Calu3 (cell line): ENCODE measurements around the gene OTOP2. TPM values are rescaled to one million over a fixed set of nuclear protein-coding genes. Genes with fewer than 3 reads are reported as not detected.

Experiments
- BruUV-seq: library from RNA; stranded (reverse); fragments of 400-500 nt; replicated peaks from 2 replicates; lab custom pipeline; 2021; lab: Mats Ljungman, UMichigan
- CTCF ChIA-PET: fragments of 300-600 bp; sonication (Branson Sonifier 250); formaldehyde crosslinking; loops from one replicate; lab custom pipeline; 2022; ENCODE audit warnings: antibody characterized with exemption; lab: Charles Lee
- DNase-seq: peaks from one replicate; pipeline ENCODE4 v3.0.0; 2022
- H3K27ac Mint-ChIP-seq: one replicate; pipeline ENCODE4 v1.8.0; 2022; ENCODE audit warnings: mixed read lengths; ENCODE audit not compliant: unreplicated experiment
- H3K27me3 Mint-ChIP-seq: one replicate; pipeline ENCODE4 v1.8.0; 2022; ENCODE audit warnings: mixed read lengths; ENCODE audit not compliant: unreplicated experiment
- H3K36me3 Mint-ChIP-seq: one replicate; pipeline ENCODE4 v1.8.0; 2022; ENCODE audit warnings: mild to moderate bottlenecking, moderate library complexity, mixed read lengths; ENCODE audit not compliant: insufficient read depth, unreplicated experiment
- H3K4me1 Mint-ChIP-seq: one replicate; pipeline ENCODE4 v1.8.0; 2022; ENCODE audit warnings: mild to moderate bottlenecking, low read depth, mixed read lengths; ENCODE audit not compliant: unreplicated experiment
- H3K4me3 Mint-ChIP-seq: one replicate; pipeline ENCODE4 v1.8.0; 2022; ENCODE audit warnings: mild to moderate bottlenecking, low read depth, moderate library complexity, mixed read lengths; ENCODE audit not compliant: unreplicated experiment
- H3K9me3 Mint-ChIP-seq: one replicate; pipeline ENCODE4 v1.8.0; 2022; ENCODE audit warnings: low read depth, mixed read lengths; ENCODE audit not compliant: unreplicated experiment
- intact Hi-C: fragments of 100-400 bp; cut with micrococcal nuclease; formaldehyde crosslinking; loops from one replicate; pipeline ENCODE4 v1.10.0; 2022; ENCODE audit not compliant: unreplicated experiment
- total RNA-seq: library from RNA; stranded (reverse); gene quantifications from 2 replicates; pipeline ENCODE4 v1.2.3, GENCODE V29; 2022
- TF ChIP-seq, protein P1 (sequence below): fragments of 200-600 bp; IDR thresholded peaks from one replicate; pipeline ENCODE4 v1.8.0; 2022; ENCODE audit warnings: antibody characterized with exemption; ENCODE audit not compliant: unreplicated experiment

The OTOP2 gene
- total RNA-seq, 1 experiment from 2014 or later: not detected

DNA sequence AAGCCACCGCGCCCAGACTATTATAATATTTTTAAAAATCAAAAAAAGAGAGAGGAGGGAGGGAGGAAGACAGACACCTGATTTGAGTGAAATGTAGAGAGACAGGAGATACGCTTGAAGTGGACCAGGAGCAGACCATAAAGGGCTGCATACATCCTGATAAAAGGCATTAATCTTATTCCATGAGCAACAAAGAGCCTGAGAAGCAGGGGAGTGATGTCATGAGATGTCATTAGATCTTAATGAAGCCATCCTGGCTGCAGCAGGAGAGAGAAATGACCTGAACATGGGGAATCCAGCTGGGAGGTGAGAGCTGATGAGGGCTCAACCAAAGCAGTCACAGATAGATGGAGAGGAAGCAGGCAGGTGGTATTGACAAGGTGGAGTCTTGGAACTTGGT is 53.7 kb downstream of the OTOP2 start:
- no peak for DNase-seq
- CTCF ChIA-PET: no interaction called here
- TF ChIP-seq, protein P1, sequence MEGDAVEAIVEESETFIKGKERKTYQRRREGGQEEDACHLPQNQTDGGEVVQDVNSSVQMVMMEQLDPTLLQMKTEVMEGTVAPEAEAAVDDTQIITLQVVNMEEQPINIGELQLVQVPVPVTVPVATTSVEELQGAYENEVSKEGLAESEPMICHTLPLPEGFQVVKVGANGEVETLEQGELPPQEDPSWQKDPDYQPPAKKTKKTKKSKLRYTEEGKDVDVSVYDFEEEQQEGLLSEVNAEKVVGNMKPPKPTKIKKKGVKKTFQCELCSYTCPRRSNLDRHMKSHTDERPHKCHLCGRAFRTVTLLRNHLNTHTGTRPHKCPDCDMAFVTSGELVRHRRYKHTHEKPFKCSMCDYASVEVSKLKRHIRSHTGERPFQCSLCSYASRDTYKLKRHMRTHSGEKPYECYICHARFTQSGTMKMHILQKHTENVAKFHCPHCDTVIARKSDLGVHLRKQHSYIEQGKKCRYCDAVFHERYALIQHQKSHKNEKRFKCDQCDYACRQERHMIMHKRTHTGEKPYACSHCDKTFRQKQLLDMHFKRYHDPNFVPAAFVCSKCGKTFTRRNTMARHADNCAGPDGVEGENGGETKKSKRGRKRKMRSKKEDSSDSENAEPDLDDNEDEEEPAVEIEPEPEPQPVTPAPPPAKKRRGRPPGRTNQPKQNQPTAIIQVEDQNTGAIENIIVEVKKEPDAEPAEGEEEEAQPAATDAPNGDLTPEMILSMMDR: no peak
- peaks cover 26% of the 10 kb centered on the region for H3K36me3 Mint-ChIP-seq
- no TSS peak for BruUV-seq
- no peaks in the 10 kb centered on the region for H3K9me3 Mint-ChIP-seq
- no peak overlapping the region for H3K27ac Mint-ChIP-seq
- intact Hi-C loops: no loop called here
- peaks cover 22% of the 10 kb centered on the region for H3K4me1 Mint-ChIP-seq
- H3K4me3 Mint-ChIP-seq: no peak overlapping the region
- H3K27me3 Mint-ChIP-seq: no peaks in the 10 kb centered on the region

DNA sequence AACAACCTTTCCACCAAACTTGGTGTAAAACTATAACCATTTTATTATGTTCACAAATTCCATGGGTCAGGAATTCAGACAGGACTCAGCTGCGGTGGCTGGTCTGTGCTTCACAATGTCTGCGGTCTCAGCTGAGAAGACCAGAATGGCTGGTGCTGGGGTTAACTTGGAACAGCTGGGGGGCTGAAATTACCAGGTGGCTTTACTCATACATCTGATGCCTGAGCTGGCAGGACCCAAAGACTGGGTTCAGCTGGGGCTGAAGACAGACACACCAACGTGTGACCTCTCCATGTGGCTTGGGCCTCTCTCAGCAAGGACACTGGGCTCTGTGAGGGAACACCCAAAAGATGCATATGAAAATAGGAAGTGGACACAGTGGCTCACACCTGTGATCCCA is 54.2 kb downstream of the OTOP2 start:
- Mint-ChIP-seq H3K4me3 (no peak overlapping the region), H3K27ac (no peak overlapping the region), H3K36me3 (peaks cover 25% of the 10 kb centered on the region), H3K9me3 (no peaks in the 10 kb centered on the region), H3K4me1 (peaks cover 19% of the 10 kb centered on the region), H3K27me3 (no peaks in the 10 kb centered on the region)
- intact Hi-C loops: no loop called here
- BruUV-seq: no TSS peak
- TF ChIP-seq, protein P1: no peak
- no peak for DNase-seq
- CTCF ChIA-PET: no interaction called here

DNA sequence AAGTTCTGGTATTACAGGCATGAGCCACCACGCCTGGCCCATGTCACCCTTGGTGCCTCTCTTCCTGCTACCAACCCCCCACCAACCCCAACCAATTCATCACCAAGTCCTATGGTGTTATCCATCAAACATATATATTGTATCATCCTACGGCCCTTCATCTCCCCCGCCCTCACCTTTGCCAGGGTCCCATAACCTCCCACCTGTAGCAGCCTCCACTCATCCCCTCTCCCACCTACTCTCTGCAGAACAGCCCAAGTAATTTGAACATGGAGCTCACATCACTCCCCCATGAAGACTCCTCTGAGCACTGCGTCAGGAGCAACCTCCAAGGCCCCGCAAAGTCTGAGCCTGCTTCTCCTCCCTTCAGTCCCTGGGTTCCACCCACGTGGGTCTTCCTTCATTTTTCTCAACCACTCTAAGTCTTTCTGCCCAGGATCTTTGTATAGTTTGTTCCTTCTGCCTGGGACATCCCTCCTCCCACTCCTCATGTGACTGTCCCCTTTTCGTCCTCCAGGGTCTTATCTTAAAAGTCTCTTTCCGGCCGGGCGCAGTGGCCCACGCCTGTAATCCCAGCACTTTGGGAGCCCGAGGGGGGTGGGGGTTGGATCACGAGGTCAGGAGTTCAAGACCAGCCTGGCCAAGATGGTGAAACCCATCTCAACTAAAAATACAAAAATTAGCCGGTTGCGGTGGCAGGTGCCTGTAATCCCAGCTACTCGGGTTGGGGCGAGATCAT is 55.5 kb downstream of the OTOP2 start:
- peaks cover 30% of the 10 kb centered on the region for H3K4me1 Mint-ChIP-seq
- no peaks in the 10 kb centered on the region for H3K9me3 Mint-ChIP-seq
- intact Hi-C loops: no loop called here
- TF ChIP-seq, protein P1: no peak
- H3K4me3 Mint-ChIP-seq: no peak overlapping the region
- CTCF ChIA-PET: interaction anchor here (0.7 kb wide), 1 partner anchor 17 kb away, joined by 4 read pairs; no protein-coding TSS in a partner anchor
- no peaks in the 10 kb centered on the region for H3K27me3 Mint-ChIP-seq
- DNase-seq: no peak
- peaks cover 24% of the 10 kb centered on the region for H3K36me3 Mint-ChIP-seq
- H3K27ac Mint-ChIP-seq: no peak overlapping the region
- BruUV-seq: no TSS peak

DNA sequence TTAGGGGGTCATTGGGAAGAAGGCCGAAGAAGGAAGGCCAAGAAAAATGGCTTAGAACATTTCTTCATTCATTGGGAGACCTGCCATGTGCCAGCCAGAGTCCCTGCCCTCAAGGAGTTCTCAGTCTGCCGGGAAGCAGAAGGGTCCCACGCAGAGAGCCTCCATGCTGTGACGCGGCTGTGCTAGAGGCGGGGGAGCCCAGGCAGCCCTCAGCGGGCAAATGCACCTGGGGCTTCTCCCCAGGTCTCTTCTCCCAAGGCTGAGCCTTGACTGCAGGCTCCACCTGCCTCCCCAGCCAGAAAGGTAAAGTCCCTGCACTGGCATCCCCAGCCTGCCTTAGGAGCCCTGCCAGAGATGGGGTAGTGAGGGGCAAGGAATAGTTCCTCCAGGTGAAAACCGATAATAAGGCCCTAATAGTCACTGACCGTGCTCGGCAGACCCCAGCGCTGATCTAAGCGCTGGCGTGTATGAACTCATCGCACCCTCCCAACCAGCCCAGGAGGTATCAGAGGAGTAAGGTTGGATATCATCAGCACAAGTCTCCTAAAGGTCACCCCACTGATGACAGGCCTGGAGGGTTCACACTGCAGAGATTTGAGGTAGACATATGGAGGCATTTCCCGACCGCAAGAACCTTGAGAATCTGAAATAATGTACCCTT is 57.4 kb downstream of the OTOP2 start:
- peaks cover 18% of the 10 kb centered on the region for H3K36me3 Mint-ChIP-seq
- CTCF ChIA-PET: no interaction called here
- intact Hi-C loops: no loop called here
- H3K27me3 Mint-ChIP-seq: no peaks in the 10 kb centered on the region
- BruUV-seq: TSS peak; percentile 87
- no peak for DNase-seq
- TF ChIP-seq, protein P1: no peak
- H3K4me1 Mint-ChIP-seq: peaks cover 30% of the 10 kb centered on the region
- H3K27ac Mint-ChIP-seq: peak overlapping the region; percentile 82
- H3K4me3 Mint-ChIP-seq: peak overlapping the region; percentile 79
- H3K9me3 Mint-ChIP-seq: no peaks in the 10 kb centered on the region
